ENCODE results near the gene PDLIM3. TPM values are rescaled to one million over a fixed set of nuclear protein-coding genes. Genes with fewer than 3 reads are reported as not detected.

Gene PDLIM3
- total and polyA plus RNA-seq, 2 of the 4 experiments (the other 2 are of a cell fraction), result 6.4 to 11.7 TPM

DNA sequence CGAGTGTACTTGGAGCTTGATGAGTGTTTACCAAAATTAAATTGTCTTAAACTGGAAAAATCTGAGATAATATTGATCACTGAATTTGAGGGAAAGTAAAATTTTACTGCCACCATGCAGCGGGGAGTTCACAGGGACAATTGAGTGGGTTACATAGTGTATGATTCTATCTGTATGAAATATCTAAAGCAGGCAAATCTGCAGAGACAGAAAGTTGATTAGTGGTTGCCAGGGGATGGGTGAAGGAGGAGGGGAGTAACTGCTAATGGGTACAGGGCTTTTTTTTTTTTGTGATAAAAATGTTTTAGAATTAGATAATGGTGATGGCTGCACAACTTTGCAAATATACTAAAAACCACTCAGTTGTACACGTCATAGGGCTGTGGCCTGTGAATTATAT lies 35.4 kb upstream of the PDLIM3 start:
- no peak overlapping the region for H2BK20ac ChIP-seq (ENCODE audit: low read depth, low read length)

More for the DNA sequence above, 35.4 kb upstream of the PDLIM3 start:
- no peak overlapping the region for H4K91ac ChIP-seq (ENCODE audit: insufficient read depth, low read depth, low read length)
- no peak overlapping the region for H3K18ac ChIP-seq (ENCODE audit: low read depth, low read length)
- dilution Hi-C loops (cut with HindIII; ENCODE audit: low sequenced_read_pairs, unreplicated experiment), result no loop called here
- H2AK9ac ChIP-seq (replicated peaks; ENCODE audit: low read depth, low read length, poor library complexity), result no peak overlapping the region
- no peak overlapping the region for H3K4ac ChIP-seq (ENCODE audit: low read depth, low read length)
- no TSS peak for BruUV-seq (replicated peaks)
- peaks cover 16% of the 10 kb centered on the region for H3K4me1 ChIP-seq (ENCODE audit: control insufficient read depth, insufficient read depth, low read length)
- H3K79me1 ChIP-seq (ENCODE audit: low read depth in 1 of 2, low read length in 2 of 2), result peaks cover 0 to 3% of the 10 kb centered on the region in 2 experiments; a peak in 1 of 4 replicates
- no peak overlapping the region for H3K23ac ChIP-seq (ENCODE audit: low read depth, low read length)
- H3K9me3 ChIP-seq (ENCODE audit: control insufficient read depth, insufficient read depth, low read length), result no peaks in the 10 kb centered on the region
- H3K9me1 ChIP-seq (ENCODE audit: insufficient read depth, low read length), result peaks cover 10% of the 10 kb centered on the region
- H2BK120ac ChIP-seq (ENCODE audit: low read depth, low read length), result no peak overlapping the region
- H4K5ac ChIP-seq (ENCODE audit: low read depth, low read length), result no peak overlapping the region
- H3K27me3 ChIP-seq (ENCODE audit: control insufficient read depth, insufficient read depth, low read length), result no peaks in the 10 kb centered on the region
- H3K4me3 ChIP-seq (ENCODE audit: insufficient read depth, low read depth, low read length), result no peak overlapping the region
- ChIA-PET CTCF (interaction anchor here (0.6 kb wide), 1 partner anchor 1213 kb away, joined by 3 read pairs; no protein-coding TSS in a partner anchor), POLR2A (ENCODE audit: unreplicated experiment) (no interaction called here)
- no peak overlapping the region for H2AFZ ChIP-seq (replicated peaks; ENCODE audit: low read length, poor library complexity)
- H3K56ac ChIP-seq (ENCODE audit: extremely low read depth, insufficient read depth, low read length), result no peak overlapping the region
- ATAC-seq (ENCODE audit: low read depth), result no peak
- no peak overlapping the region for H2BK5ac ChIP-seq (ENCODE audit: low read depth, low read length, poor library complexity, severe bottlenecking)
- no peak overlapping the region for H3K14ac ChIP-seq (replicated peaks; ENCODE audit: low read depth, low read length)
- TF ChIP-seq MAZ (IDR thresholded peaks at IDR 0.05; ENCODE audit: borderline replicate concordance, low read depth, low read length) (no peak), MAFK (IDR thresholded peaks at IDR 0.05; ENCODE audit: low read depth, low read length) (no peak), RFX5 (IDR thresholded peaks at IDR 0.05; ENCODE audit: low read depth, low read length) (no peak), CTCF (conservative IDR thresholded peaks at IDR 0.05; ENCODE audit: low read depth, low read length) (no peak), CHD1 (IDR thresholded peaks at IDR 0.05; ENCODE audit: low read depth, low read length) (no peak)
- DNase-seq, result no peak
- no peaks in the 10 kb centered on the region for H4K20me1 ChIP-seq (ENCODE audit: insufficient read depth, low read length)
- H3K9ac ChIP-seq (ENCODE audit: low read depth, low read length), result no peak overlapping the region
- in situ Hi-C loops (cut with MboI; ENCODE audit: low sequenced_read_pairs), result no loop called here
- WGBS, 2 experiments (ENCODE audit: extremely low coverage in 2 of 2, insufficient read length in 1 of 2), result no CpG with 5 or more reads among the region's 3 CpGs
- H2BK15ac ChIP-seq (ENCODE audit: low read depth, low read length), result no peak overlapping the region
- intact Hi-C loops (cut with micrococcal nuclease), result no loop called here
- no peak overlapping the region for H2AK5ac ChIP-seq (ENCODE audit: low read depth, low read length)
- H3K4me2 ChIP-seq (ENCODE audit: low read depth, low read length), result no peak overlapping the region
- H3K27ac ChIP-seq (ENCODE audit: insufficient read depth, low read length), result no peak overlapping the region
- no peaks in the 10 kb centered on the region for H3K36me3 ChIP-seq (ENCODE audit: control insufficient read depth, insufficient read depth, low read length)
- H4K8ac ChIP-seq (ENCODE audit: low read depth in 2 of 2, low read length in 2 of 2), result no peak overlapping the region

Data from IMR-90 (cell line).